GM12874 (cell line): ENCODE results near the gene TLE3.

ENCODE experiments used
- TF ChIP-seq, protein P1 (sequence below): IDR thresholded peaks from 2 replicates; pipeline ENCODE4 v1.5.1; 2011; ENCODE audit warnings: low read depth, mild to moderate bottlenecking, control low read depth, low read length, moderate library complexity; ENCODE audit not compliant: insufficient read depth

The TLE3 gene

DNA sequence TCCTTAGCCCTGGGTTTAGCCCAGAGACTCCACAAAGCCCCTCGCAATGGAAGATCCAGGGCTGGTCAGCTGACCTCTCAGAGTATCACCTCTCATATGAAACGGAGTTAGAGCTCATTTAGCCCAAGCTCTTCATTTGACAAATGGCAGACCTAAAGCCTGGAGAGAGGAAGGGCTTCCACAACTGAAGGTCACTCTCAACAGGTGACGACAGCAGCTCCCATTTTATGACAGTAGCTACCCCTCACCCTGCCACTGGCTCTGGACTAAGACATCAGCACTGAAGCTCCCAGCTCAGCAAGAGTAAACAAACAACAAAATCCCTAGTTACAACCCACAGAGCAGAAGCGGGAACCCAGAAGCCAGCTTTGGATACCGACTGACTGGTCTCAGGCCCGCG lies 33.7 kb downstream of the TLE3 start:
- TF ChIP-seq, protein P1, sequence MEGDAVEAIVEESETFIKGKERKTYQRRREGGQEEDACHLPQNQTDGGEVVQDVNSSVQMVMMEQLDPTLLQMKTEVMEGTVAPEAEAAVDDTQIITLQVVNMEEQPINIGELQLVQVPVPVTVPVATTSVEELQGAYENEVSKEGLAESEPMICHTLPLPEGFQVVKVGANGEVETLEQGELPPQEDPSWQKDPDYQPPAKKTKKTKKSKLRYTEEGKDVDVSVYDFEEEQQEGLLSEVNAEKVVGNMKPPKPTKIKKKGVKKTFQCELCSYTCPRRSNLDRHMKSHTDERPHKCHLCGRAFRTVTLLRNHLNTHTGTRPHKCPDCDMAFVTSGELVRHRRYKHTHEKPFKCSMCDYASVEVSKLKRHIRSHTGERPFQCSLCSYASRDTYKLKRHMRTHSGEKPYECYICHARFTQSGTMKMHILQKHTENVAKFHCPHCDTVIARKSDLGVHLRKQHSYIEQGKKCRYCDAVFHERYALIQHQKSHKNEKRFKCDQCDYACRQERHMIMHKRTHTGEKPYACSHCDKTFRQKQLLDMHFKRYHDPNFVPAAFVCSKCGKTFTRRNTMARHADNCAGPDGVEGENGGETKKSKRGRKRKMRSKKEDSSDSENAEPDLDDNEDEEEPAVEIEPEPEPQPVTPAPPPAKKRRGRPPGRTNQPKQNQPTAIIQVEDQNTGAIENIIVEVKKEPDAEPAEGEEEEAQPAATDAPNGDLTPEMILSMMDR, result no peak

- TF ChIP-seq, protein P1, result no peak
Measured at GRCh38 chr15:70063261-70063925, 34.3 kb downstream of the TLE3 start.

- TF ChIP-seq, protein P1, result no peak
Measured at GRCh38 chr15:70062321-70062956, 35.3 kb downstream of the TLE3 start.

DNA sequence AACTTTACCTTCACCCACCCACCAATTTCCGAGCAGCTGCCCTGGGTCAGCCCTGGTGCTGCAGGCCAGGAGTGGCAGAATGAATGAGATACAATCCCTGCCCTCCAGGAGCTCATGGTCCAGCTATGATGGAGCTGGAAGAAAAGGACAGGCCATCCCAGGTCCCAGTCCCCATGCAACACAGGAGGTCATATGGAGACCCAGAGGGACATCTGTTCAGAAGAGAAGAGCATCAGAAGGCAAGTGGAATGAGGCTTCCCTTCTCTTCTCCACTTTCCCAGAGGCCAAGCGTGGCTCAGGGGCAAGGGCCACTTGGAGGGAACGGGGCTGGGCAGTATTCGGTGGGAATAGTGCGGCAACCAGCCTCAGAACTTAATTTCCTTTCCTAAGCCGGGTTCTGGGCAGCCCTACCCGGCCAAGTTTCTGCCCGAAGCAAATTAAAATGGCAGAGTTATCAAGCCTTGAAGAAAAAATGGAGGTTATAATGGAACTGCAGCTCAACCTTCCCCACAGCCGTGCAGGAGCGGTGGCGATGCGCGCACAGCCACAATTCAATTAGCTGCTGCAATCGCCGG lies 35.9 kb downstream of the TLE3 start:
- TF ChIP-seq, protein P1, result no peak

- TF ChIP-seq, protein P1, result no peak
Measured at GRCh38 chr15:70060993-70061305, 36.8 kb downstream of the TLE3 start.

GRCh38 chr15:70060214-70060992 lies 37.3 kb downstream of the TLE3 start:
- TF ChIP-seq, protein P1, result no peak
